ENCODE data around the gene REP15.
"Not testable (repeated sequence)": the region's sequence is repeated elsewhere in the genome, so short reads cannot be mapped to it uniquely, and the experiment has no call there.

DNA sequence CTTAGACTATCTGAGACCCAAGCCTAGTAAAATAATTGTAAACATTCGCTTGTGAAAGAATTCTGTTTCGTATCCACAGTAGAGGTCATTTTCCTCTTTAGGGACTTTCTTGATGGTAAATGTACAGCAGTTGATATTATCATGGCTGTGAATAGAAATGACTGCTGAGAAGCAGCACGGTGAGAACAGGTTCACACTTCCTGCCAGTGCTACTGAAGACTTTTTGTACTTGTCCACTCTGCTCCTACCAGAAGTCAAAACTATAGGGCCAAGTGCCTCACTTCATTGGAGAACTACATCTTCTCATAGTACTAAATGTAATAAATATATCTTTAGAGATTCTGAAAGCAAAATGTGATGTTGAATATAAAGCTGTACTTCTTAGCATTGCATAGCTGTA lies 40.8 kb upstream of the REP15 start:
- TF ChIP-seq, protein P1, sequence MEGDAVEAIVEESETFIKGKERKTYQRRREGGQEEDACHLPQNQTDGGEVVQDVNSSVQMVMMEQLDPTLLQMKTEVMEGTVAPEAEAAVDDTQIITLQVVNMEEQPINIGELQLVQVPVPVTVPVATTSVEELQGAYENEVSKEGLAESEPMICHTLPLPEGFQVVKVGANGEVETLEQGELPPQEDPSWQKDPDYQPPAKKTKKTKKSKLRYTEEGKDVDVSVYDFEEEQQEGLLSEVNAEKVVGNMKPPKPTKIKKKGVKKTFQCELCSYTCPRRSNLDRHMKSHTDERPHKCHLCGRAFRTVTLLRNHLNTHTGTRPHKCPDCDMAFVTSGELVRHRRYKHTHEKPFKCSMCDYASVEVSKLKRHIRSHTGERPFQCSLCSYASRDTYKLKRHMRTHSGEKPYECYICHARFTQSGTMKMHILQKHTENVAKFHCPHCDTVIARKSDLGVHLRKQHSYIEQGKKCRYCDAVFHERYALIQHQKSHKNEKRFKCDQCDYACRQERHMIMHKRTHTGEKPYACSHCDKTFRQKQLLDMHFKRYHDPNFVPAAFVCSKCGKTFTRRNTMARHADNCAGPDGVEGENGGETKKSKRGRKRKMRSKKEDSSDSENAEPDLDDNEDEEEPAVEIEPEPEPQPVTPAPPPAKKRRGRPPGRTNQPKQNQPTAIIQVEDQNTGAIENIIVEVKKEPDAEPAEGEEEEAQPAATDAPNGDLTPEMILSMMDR (IDR thresholded peaks at IDR 0.05 in 2 of 3, conservative IDR thresholded peaks at IDR 0.05 in 1 of 3; ENCODE audit: borderline replicate concordance in 1 of 3, insufficient read depth in 1 of 3, low read depth in 2 of 3, low read length in 2 of 3) = not testable (repeated sequence)
- TF ChIP-seq, protein P2, sequence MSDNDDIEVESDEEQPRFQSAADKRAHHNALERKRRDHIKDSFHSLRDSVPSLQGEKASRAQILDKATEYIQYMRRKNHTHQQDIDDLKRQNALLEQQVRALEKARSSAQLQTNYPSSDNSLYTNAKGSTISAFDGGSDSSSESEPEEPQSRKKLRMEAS (IDR thresholded peaks at IDR 0.05) = not testable (repeated sequence)
- TF ChIP-seq ZNF274 (IDR thresholded peaks at IDR 0.05; ENCODE audit: low read depth, low read length); TCF7L2 (IDR thresholded peaks at IDR 0.05; ENCODE audit: borderline replicate concordance, extremely low read depth, insufficient read depth, insufficient read length); SRF (IDR thresholded peaks at IDR 0.05; ENCODE audit: low read depth); POLR2A (IDR thresholded peaks at IDR 0.05; ENCODE audit: borderline replicate concordance, extremely low read depth, insufficient read depth, insufficient read length); EZH2 (IDR thresholded peaks at IDR 0.05); JUND (IDR thresholded peaks at IDR 0.05): not testable (repeated sequence)
- TF ChIP-seq, protein P3, sequence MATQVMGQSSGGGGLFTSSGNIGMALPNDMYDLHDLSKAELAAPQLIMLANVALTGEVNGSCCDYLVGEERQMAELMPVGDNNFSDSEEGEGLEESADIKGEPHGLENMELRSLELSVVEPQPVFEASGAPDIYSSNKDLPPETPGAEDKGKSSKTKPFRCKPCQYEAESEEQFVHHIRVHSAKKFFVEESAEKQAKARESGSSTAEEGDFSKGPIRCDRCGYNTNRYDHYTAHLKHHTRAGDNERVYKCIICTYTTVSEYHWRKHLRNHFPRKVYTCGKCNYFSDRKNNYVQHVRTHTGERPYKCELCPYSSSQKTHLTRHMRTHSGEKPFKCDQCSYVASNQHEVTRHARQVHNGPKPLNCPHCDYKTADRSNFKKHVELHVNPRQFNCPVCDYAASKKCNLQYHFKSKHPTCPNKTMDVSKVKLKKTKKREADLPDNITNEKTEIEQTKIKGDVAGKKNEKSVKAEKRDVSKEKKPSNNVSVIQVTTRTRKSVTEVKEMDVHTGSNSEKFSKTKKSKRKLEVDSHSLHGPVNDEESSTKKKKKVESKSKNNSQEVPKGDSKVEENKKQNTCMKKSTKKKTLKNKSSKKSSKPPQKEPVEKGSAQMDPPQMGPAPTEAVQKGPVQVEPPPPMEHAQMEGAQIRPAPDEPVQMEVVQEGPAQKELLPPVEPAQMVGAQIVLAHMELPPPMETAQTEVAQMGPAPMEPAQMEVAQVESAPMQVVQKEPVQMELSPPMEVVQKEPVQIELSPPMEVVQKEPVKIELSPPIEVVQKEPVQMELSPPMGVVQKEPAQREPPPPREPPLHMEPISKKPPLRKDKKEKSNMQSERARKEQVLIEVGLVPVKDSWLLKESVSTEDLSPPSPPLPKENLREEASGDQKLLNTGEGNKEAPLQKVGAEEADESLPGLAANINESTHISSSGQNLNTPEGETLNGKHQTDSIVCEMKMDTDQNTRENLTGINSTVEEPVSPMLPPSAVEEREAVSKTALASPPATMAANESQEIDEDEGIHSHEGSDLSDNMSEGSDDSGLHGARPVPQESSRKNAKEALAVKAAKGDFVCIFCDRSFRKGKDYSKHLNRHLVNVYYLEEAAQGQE (IDR thresholded peaks at IDR 0.05; ENCODE audit: low read depth) = not testable (repeated sequence)
- TF ChIP-seq, protein P4, sequence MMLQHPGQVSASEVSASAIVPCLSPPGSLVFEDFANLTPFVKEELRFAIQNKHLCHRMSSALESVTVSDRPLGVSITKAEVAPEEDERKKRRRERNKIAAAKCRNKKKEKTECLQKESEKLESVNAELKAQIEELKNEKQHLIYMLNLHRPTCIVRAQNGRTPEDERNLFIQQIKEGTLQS (IDR thresholded peaks at IDR 0.05) = not testable (repeated sequence)

All from HCT116 (cell line).